OCI-LY3 (cell line): ENCODE data around the gene POLR1G.
"Not testable (repeated sequence)": the region's sequence is repeated elsewhere in the genome, so short reads cannot be mapped to it uniquely, and the experiment has no call there.

Experiments
- H2AFZ ChIP-seq: fragments of 200-600, 300-600 bp; shearing (Covaris generic); 2 replicates; pipeline ENCODE4 v1.6.0; 2014; ENCODE audit warnings: antibody characterized with exemption, low read depth, low read length
- H3K27ac ChIP-seq: fragments of 200-600, 300-600 bp; sonication (generic); 2 replicates; pipeline ENCODE4 v1.5.1; 2014; ENCODE audit warnings: mild to moderate bottlenecking, low read length, moderate library complexity, mixed read lengths
- H3K27me3 ChIP-seq: fragments of 200-600, 300-600 bp; sonication (generic); 2 replicates; pipeline ENCODE4 v1.6.1; 2014; ENCODE audit warnings: low read depth, low read length, mixed read lengths
- H3K36me3 ChIP-seq: fragments of 200-600, 300-600 bp; sonication (generic); replicated peaks from 2 replicates; pipeline ENCODE3; 2014; ENCODE audit warnings: low read depth, low read length, mixed read lengths
- H3K4me1 ChIP-seq: fragments of 300-600, 200-600 bp; sonication (generic); 2 replicates; pipeline ENCODE4 v1.6.1; 2014; ENCODE audit warnings: low read length, mixed read lengths
- H3K4me2 ChIP-seq: fragments of 200-600, 300-600 bp; sonication (generic); 2 replicates; pipeline ENCODE4 v1.6.1; 2014; ENCODE audit warnings: low read length, mixed read lengths
- H3K4me3 ChIP-seq: fragments of 300-600, 200-600 bp; sonication (generic); 2 replicates; pipeline ENCODE4 v1.5.1; 2014; ENCODE audit warnings: antibody characterized with exemption, mild to moderate bottlenecking, low read length, moderate library complexity
- H3K79me2 ChIP-seq: fragments of 300-600, 200-600 bp; shearing (Covaris generic); 2 replicates; pipeline ENCODE4 v1.6.1; 2014; ENCODE audit warnings: mild to moderate bottlenecking, low read length, mixed read lengths
- H3K9ac ChIP-seq: fragments of 300-600, 200-600 bp; shearing (Covaris generic); 2 replicates; pipeline ENCODE4 v1.6.0; 2014; ENCODE audit warnings: mild to moderate bottlenecking, low read length, moderate library complexity
- H3K9me3 ChIP-seq: fragments of 200-600, 300-600 bp; shearing (Covaris generic); 2 replicates; pipeline ENCODE4 v1.6.1; 2014; ENCODE audit warnings: low read length, mixed read lengths; ENCODE audit not compliant: insufficient read depth
- H4K20me1 ChIP-seq: fragments of 200-600, 300-600 bp; sonication (generic); 2 replicates; pipeline ENCODE4 v1.6.1; 2016; ENCODE audit warnings: low read length, mixed read lengths; ENCODE audit not compliant: insufficient read depth
- EZH2phosphoT487 ChIP-seq: fragments of 200-600 bp; shearing (Covaris generic); IDR thresholded peaks from 2 replicates; pipeline ENCODE4 v1.6.1; 2018; ENCODE audit warnings: antibody characterized with exemption, mixed run types, low read depth
- TF ChIP-seq, protein P1 (sequence below): fragments of 200-600, 300-600 bp; sonication (generic); IDR thresholded peaks from 2 replicates; pipeline ENCODE4 v1.5.1; 2014; ENCODE audit warnings: antibody characterized with exemption, low read length, low read depth

The POLR1G gene

DNA sequence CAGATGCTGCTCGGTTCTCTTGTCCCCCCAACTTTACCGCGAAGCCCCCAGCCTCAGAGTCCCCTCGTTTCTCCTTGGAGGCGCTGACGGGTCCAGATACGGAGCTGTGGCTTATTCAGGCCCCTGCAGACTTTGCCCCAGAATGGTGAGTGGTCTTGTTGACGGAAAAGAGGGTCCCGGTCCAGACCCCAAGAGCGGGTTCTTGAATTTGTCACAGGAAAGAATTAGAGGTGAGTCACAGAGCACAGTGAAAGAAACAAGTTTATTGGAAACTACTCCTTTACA is 589 bp downstream of the POLR1G start:
- peaks cover 9% of the 10 kb centered on the region for H3K36me3 ChIP-seq
- no peaks in the 10 kb centered on the region for H4K20me1 ChIP-seq
- peak overlapping the region; percentile 92 for H3K4me2 ChIP-seq
- peak overlapping the region; percentile 74; the same call in 1 of the 2 replicates for H3K27ac ChIP-seq
- H3K9ac ChIP-seq, result peak overlapping the region; percentile 88
- H3K79me2 ChIP-seq, result peaks cover 28% of the 10 kb centered on the region
- peak overlapping the region; percentile 80 for H3K4me3 ChIP-seq
- H3K27me3 ChIP-seq, result peaks cover 22% of the 10 kb centered on the region
- H3K9me3 ChIP-seq, result no peaks in the 10 kb centered on the region
- H3K4me1 ChIP-seq, result peaks cover 31% of the 10 kb centered on the region
- TF ChIP-seq EZH2phosphoT487, result no peak
- TF ChIP-seq, protein P1, sequence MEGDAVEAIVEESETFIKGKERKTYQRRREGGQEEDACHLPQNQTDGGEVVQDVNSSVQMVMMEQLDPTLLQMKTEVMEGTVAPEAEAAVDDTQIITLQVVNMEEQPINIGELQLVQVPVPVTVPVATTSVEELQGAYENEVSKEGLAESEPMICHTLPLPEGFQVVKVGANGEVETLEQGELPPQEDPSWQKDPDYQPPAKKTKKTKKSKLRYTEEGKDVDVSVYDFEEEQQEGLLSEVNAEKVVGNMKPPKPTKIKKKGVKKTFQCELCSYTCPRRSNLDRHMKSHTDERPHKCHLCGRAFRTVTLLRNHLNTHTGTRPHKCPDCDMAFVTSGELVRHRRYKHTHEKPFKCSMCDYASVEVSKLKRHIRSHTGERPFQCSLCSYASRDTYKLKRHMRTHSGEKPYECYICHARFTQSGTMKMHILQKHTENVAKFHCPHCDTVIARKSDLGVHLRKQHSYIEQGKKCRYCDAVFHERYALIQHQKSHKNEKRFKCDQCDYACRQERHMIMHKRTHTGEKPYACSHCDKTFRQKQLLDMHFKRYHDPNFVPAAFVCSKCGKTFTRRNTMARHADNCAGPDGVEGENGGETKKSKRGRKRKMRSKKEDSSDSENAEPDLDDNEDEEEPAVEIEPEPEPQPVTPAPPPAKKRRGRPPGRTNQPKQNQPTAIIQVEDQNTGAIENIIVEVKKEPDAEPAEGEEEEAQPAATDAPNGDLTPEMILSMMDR, result no peak
- no peak overlapping the region for H2AFZ ChIP-seq

DNA sequence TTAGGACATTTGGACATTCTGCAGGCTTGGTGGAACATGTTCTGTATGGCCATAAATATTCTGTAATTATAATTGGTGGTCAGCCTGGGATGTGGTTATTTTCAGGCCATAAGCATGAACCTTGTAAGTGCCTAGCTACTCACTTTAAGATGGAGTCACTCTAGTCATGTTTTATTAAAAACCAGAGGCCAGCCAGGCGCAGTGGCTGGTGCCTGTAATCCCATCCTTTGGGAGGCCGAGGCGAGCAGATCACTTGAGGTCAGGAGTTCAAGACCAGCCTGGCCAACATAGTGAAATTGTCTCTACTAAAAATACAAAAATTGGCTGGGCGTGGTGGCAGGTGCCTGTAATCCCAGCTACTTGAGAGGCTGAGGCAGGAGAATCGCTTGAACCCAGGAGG is 1.1 kb downstream of the POLR1G start:
- not testable (repeated sequence) for H3K27ac ChIP-seq, H3K36me3 ChIP-seq, H2AFZ ChIP-seq, H4K20me1 ChIP-seq, H3K9me3 ChIP-seq
- Histone ChIP-seq H3K4me2 (peak overlapping the region; percentile 92), H3K9ac (peak overlapping the region; percentile 88), H3K79me2 (peaks cover 28% of the 10 kb centered on the region), H3K27me3 (peaks cover 22% of the 10 kb centered on the region), H3K4me3 (peak overlapping the region; percentile 80), H3K4me1 (peaks cover 29% of the 10 kb centered on the region)

DNA sequence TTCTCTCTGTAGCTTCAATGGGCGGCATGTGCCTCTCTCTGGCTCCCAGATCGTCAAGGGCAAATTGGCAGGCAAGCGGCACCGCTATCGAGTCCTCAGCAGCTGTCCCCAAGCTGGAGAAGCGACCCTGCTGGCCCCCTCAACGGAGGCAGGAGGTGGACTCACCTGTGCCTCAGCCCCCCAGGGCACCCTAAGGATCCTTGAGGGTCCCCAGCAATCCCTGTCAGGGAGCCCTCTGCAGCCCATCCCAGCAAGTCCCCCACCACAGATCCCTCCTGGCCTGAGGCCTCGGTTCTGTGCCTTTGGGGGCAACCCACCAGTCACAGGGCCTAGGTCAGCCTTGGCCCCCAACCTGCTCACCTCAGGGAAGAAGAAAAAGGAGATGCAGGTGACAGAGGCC is 1.7 kb downstream of the POLR1G start:
- Histone ChIP-seq H3K79me2 (peaks cover 28% of the 10 kb centered on the region), H3K9ac (no peak overlapping the region), H3K4me2 (no peak overlapping the region), H3K36me3 (peaks cover 13% of the 10 kb centered on the region), H4K20me1 (no peaks in the 10 kb centered on the region), H3K4me3 (no peak overlapping the region), H3K4me1 (peaks cover 24% of the 10 kb centered on the region), H2AFZ (no peak overlapping the region), H3K9me3 (no peaks in the 10 kb centered on the region), H3K27me3 (peaks cover 17% of the 10 kb centered on the region), H3K27ac (no peak overlapping the region)
- TF ChIP-seq EZH2phosphoT487, result no peak
- TF ChIP-seq, protein P1, result no peak

DNA sequence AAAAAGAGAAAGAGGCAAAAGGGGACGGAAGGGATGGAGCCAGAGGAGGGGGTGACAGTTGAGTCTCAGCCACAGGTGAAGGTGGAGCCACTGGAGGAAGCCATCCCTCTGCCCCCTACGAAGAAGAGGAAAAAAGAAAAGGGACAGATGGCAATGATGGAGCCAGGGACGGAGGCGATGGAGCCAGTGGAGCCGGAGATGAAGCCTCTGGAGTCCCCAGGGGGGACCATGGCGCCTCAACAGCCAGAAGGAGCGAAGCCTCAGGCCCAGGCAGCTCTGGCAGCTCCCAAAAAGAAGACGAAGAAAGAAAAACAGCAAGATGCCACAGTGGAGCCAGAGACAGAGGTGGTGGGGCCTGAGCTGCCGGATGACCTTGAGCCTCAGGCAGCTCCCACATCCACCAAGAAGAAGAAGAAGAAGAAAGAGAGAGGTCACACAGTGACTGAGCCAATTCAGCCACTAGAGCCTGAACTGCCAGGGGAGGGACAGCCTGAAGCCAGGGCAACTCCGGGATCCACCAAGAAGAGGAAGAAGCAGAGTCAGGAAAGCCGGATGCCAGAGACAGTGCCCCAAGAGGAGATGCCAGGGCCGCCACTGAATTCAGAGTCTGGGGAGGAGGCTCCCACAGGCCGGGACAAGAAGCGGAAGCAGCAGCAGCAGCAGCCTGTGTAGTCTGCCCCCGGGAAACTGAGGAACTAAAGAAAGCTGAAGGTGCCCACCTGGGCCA is 2.5 kb downstream of the POLR1G start:
- H3K27me3 ChIP-seq, result peaks cover 8% of the 10 kb centered on the region
- H3K4me1 ChIP-seq, result peaks cover 17% of the 10 kb centered on the region
- H3K9ac ChIP-seq, result no peak overlapping the region
- no peak overlapping the region for H3K4me2 ChIP-seq
- TF ChIP-seq, protein P1, result no peak
- TF ChIP-seq EZH2phosphoT487, result no peak
- no peaks in the 10 kb centered on the region for H3K9me3 ChIP-seq
- H3K36me3 ChIP-seq, result peaks cover 14% of the 10 kb centered on the region
- no peak overlapping the region for H3K4me3 ChIP-seq
- no peaks in the 10 kb centered on the region for H4K20me1 ChIP-seq
- peaks cover 28% of the 10 kb centered on the region for H3K79me2 ChIP-seq
- H2AFZ ChIP-seq, result no peak overlapping the region
- no peak overlapping the region for H3K27ac ChIP-seq

DNA sequence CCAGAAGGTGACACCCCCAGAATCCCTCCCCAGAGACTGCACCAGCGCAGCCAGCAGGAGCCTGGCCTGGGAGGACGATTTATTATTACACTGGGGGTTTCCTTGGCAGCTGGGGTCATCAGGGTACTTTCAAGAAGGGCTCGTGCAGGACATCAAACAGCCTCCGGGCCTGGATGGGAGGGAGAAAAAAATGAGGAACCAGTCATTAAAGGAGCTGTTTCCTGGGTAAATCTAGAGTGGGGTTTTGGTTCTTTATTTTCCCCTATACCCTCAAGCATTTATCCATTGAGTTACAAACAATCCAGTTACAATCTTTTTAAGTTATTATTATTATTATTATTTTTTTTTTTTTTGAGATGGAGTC is 3.1 kb downstream of the POLR1G start:
- peaks cover 17% of the 10 kb centered on the region for H3K36me3 ChIP-seq
- no peak overlapping the region for H3K4me3 ChIP-seq
- no peak overlapping the region for H2AFZ ChIP-seq
- peaks cover 30% of the 10 kb centered on the region for H3K79me2 ChIP-seq
- H3K27me3 ChIP-seq, result peaks cover 3% of the 10 kb centered on the region
- peaks cover 12% of the 10 kb centered on the region for H3K4me1 ChIP-seq
- TF ChIP-seq EZH2phosphoT487, result no peak
- TF ChIP-seq, protein P1, result no peak
- H3K27ac ChIP-seq, result no peak overlapping the region
- no peaks in the 10 kb centered on the region for H3K9me3 ChIP-seq
- H3K4me2 ChIP-seq, result no peak overlapping the region
- no peaks in the 10 kb centered on the region for H4K20me1 ChIP-seq
- H3K9ac ChIP-seq, result no peak overlapping the region

DNA sequence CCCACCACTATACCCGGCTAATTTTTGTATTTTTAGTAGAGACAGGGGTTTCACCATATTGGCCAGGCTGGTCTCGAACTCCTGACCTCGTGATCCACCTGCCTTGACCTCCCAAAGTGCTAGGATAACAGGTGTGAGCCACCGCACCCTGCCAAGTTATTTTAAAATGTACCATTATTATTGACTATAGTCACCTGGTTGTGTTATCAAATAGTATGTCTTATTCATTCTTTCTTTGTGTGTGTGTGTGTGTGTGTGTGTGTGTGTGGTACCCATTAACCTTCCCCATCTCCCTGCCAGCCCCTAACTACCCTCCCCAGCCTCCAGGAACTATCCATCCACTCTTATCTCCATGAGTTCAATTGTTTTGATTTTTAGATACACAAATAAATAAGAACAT is 3.9 kb downstream of the POLR1G start:
- Histone ChIP-seq H3K79me2 (peaks cover 32% of the 10 kb centered on the region), H3K36me3 (peaks cover 20% of the 10 kb centered on the region)
- H3K9ac ChIP-seq, H3K27ac ChIP-seq, H3K27me3 ChIP-seq, H3K9me3 ChIP-seq, H4K20me1 ChIP-seq, H3K4me3 ChIP-seq, H2AFZ ChIP-seq, H3K4me1 ChIP-seq, H3K4me2 ChIP-seq: not testable (repeated sequence)
